ENCODE results near the gene CHST11. TPM values are rescaled to one million over a fixed set of nuclear protein-coding genes. Genes with fewer than 3 reads are reported as not detected.

Gene CHST11
- total and polyA plus RNA-seq, 2 of the 4 experiments (the other 2 are of a cell fraction): 1.4 to 2.7 TPM

DNA sequence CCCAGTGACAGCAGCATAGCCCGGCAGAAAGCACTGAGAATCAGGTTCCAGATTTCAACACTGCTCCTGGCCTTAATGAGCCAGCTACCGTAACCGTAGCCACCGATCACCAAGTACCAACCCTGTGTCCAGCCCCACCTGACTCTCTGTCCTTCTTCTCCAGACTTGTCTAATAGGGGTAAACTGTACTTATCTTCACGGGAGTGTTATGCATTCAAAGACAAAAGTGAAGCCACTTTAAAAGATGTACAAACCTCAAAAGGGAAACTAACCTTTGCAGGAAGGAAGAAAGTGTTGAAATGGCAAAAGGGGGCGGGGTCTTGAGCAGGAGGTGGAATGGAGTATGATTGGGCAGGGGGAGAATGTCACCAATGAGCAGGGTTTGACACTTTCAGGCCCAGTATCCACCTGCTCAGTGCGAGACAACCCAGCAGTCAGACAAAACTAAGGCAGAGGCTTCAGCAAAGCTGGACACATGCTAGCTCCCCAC, 226.1 kb downstream of the CHST11 start:
- Histone ChIP-seq H2BK5ac (ENCODE audit: low read depth, low read length, poor library complexity, severe bottlenecking) (no peak overlapping the region), H3K27me3 (ENCODE audit: control insufficient read depth, insufficient read depth, low read length) (no peaks in the 10 kb centered on the region; the same call in none of the 2 replicates), H3K79me1 (ENCODE audit: low read depth in 1 of 2, low read length in 2 of 2) (no peaks in the 10 kb centered on the region), H4K91ac (ENCODE audit: insufficient read depth, low read depth, low read length) (no peak overlapping the region), H4K5ac (ENCODE audit: low read depth, low read length) (no peak overlapping the region), H2AK5ac (ENCODE audit: low read depth, low read length) (no peak overlapping the region), H4K20me1 (ENCODE audit: insufficient read depth, low read length) (no peaks in the 10 kb centered on the region), H3K9ac (ENCODE audit: low read depth, low read length) (no peak overlapping the region), H3K4me1 (ENCODE audit: control insufficient read depth, insufficient read depth, low read length) (no peaks in the 10 kb centered on the region), H2BK20ac (ENCODE audit: low read depth, low read length) (no peak overlapping the region), H3K4me3 (ENCODE audit: insufficient read depth, low read depth, low read length) (no peak overlapping the region), H2BK120ac (ENCODE audit: low read depth, low read length) (no peak overlapping the region), H3K4ac (ENCODE audit: low read depth, low read length) (no peak overlapping the region), H3K36me3 (ENCODE audit: control insufficient read depth, insufficient read depth, low read length) (no peaks in the 10 kb centered on the region), H3K56ac (ENCODE audit: extremely low read depth, insufficient read depth, low read length) (no peak overlapping the region), H3K23ac (ENCODE audit: low read depth, low read length) (no peak overlapping the region), H2BK15ac (ENCODE audit: low read depth, low read length) (no peak overlapping the region), H2AK9ac (replicated peaks; ENCODE audit: low read depth, low read length, poor library complexity) (no peak overlapping the region), H3K27ac (ENCODE audit: insufficient read depth, low read length) (no peak overlapping the region), H3K9me1 (ENCODE audit: insufficient read depth, low read length) (no peaks in the 10 kb centered on the region), H4K8ac (ENCODE audit: low read depth in 2 of 2, low read length in 2 of 2) (no peak overlapping the region), H3K4me2 (ENCODE audit: low read depth, low read length) (no peak overlapping the region), H3K9me3 (ENCODE audit: control insufficient read depth, insufficient read depth, low read length) (no peaks in the 10 kb centered on the region), H3K14ac (replicated peaks; ENCODE audit: low read depth, low read length) (no peak overlapping the region), H2AFZ (replicated peaks; ENCODE audit: low read length, poor library complexity) (no peak overlapping the region), H3K18ac (ENCODE audit: low read depth, low read length) (no peak overlapping the region)
- ChIA-PET POLR2A (ENCODE audit: unreplicated experiment) (no interaction called here), CTCF (no interaction called here)
- dilution Hi-C loops (cut with HindIII; ENCODE audit: low sequenced_read_pairs, unreplicated experiment) (no loop called here), in situ Hi-C loops (cut with MboI; ENCODE audit: low sequenced_read_pairs) (no loop called here), intact Hi-C loops (cut with micrococcal nuclease) (loop anchor here (5.0 to 10.0 kb wide), 2 partner anchors 172 to 301 kb away; no protein-coding TSS in a partner anchor)
- TF ChIP-seq POLR2A (IDR thresholded peaks at IDR 0.05; ENCODE audit: low read depth, low read length) (no peak), RFX5 (IDR thresholded peaks at IDR 0.05; ENCODE audit: low read depth, low read length) (no peak), MXI1 (IDR thresholded peaks at IDR 0.05; ENCODE audit: borderline replicate concordance, low read depth, low read length) (no peak), NFE2L2 (IDR thresholded peaks at IDR 0.05; ENCODE audit: low read depth, low read length) (no peak), MAFK (IDR thresholded peaks at IDR 0.05; ENCODE audit: low read depth, low read length) (no peak)
- DNase-seq (no peak), ATAC-seq (ENCODE audit: low read depth) (no peak)
- BruUV-seq (replicated peaks): no TSS peak
- WGBS, 2 experiments (ENCODE audit: extremely low coverage in 2 of 2, insufficient read length in 1 of 2): no CpG with 5 or more reads among the region's 7 CpGs
